Gastrocnemius medialis (tissue), 4 donors: ENCODE results near the gene ANKS6. TPM values are rescaled to one million over a fixed set of nuclear protein-coding genes. Genes with fewer than 3 reads are reported as not detected.

ENCODE experiments used
- ATAC-seq, 2 donors: fragments of 150-250 bp; one replicate each; pipeline ENCODE4 v1.9.1; 2016
- DNase-seq, 2 donors: peaks; one replicate each; pipeline ENCODE4 v3.0.0-alpha.2; 2019
- H3K27ac ChIP-seq, 4 donors: fragments of 200-600 bp; sonication (generic); 1 replicate in 1 of 4; 2 replicates in 3 of 4; pipeline ENCODE4 v1.5.1; 2016 to 2018; ENCODE audit warnings: mild to moderate bottlenecking in 2 of 4, moderate library complexity in 1 of 4
- H3K27me3 ChIP-seq, 3 donors: fragments of 200-600 bp; sonication (generic) in 2 of 3; 1 replicate in 1 of 3; 2 replicates in 2 of 3; pipeline versions ENCODE4 v1.5.1 to v1.6.0; 2016 to 2019; ENCODE audit warnings: mild to moderate bottlenecking in 1 of 3, moderate library complexity in 1 of 3
- H3K36me3 ChIP-seq, 2 donors: fragments of 200-600 bp; sonication (generic) in 1 of 2; one replicate each; pipeline ENCODE4 v1.5.1; 2017 to 2018
- H3K4me1 ChIP-seq, 2 donors: fragments of 200-600 bp; sonication (generic) in 1 of 2; one replicate each; pipeline ENCODE4 v1.5.1; 2016 to 2017; ENCODE audit warnings: mild to moderate bottlenecking in 2 of 2
- H3K4me3 ChIP-seq, 4 donors: fragments of 200-600 bp; sonication (generic) in 3 of 4; 1 replicate in 1 of 4; 2 replicates in 3 of 4; pipeline ENCODE4 v1.5.1; 2016 to 2019; ENCODE audit warnings: mild to moderate bottlenecking in 2 of 4
- H3K9me3 ChIP-seq, 3 donors: fragments of 200-600 bp; sonication (generic) in 2 of 3; 1 replicate in 1 of 3; 2 replicates in 2 of 3; pipeline ENCODE4 v1.5.1; 2016 to 2019
- POLR2A ChIP-seq, 2 donors: fragments of 450-650 bp; IDR thresholded peaks; one replicate each; pipeline ENCODE4 v1.6.1; 2017; ENCODE audit warnings: antibody characterized with exemption in 2 of 2, mild to moderate bottlenecking in 2 of 2, moderate library complexity in 2 of 2
- in situ Hi-C, 4 donors: fragments of 200-750 bp; cut with MboI; loops; one replicate each; pipeline versions ENCODE4 v1.15.0 to v1.8.0; 2017; ENCODE audit warnings: low sequenced_read_pairs in 4 of 4
- intact Hi-C: fragments of 100-400 bp; cut with DNase I; formaldehyde crosslinking; loops from one replicate; pipeline ENCODE4 v1.15.1; 2023; ENCODE audit warnings: low total_unique reads
- total RNA-seq, 4 donors: library from RNA; depleted of rRNA; stranded (reverse); fragments of >200 nt; gene quantifications; one replicate each; pipeline versions ENCODE4 v1.1.0 to v1.2.3, GENCODE V29; 2016
- TF ChIP-seq, protein P1 (sequence below), 5 experiments: fragments of 450-650 bp in 3 of 5; fragments of 200-600 bp in 2 of 5; sonication (generic) in 2 of 5; IDR thresholded peaks in 4 of 5; conservative IDR thresholded peaks in 1 of 5; 1 replicate in 4 of 5; 2 replicates in 1 of 5; pipeline ENCODE4 v1.5.1; 2016 to 2019; ENCODE audit warnings: antibody characterized with exemption in 5 of 5, mild to moderate bottlenecking in 3 of 5, moderate library complexity in 3 of 5

ANKS6 gene
- total RNA-seq, 4 donors from 2014 or later, result 3.9 to 7.0 (median 4.4) TPM

DNA sequence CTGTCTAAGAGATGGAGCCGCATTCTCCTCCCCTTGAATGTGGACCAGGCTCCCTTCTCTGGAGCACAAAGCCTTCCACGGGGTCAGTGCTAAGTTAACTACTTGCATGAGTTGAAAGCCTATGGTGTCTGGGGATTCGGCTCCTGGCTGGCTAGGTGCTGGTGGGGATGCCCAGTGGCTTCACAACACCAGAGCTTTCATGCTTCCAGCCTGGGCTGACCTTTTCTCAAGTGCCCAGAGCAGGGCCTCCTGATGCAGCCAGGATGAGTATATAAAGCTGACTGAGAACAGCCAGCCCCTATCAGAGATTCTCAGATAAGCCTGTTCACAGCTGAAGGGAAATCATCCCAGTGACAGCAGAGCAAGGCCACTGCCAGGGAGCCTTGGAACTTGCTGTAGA is 22.9 kb upstream of the ANKS6 start:
- DNase-seq, result no peak
- ATAC-seq, result no peak

DNA sequence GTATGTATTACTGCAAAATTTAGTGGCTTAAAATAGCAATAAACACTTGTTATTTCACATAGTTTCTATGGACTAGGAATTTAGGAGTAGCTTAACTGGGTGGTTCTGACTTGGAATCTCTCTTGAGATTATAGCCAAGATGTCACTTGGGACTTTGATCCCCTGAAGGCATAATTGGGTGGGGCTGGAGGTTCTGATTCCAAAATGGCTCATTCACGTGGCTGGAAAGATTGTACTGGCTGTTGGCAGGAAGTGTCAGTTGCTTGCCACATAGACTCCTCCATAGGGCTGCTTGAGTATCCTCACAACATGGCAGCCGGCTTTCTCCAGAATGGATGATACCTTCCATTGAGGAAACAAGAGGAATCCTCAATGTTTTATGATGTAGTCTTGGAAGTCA is 22.4 kb upstream of the ANKS6 start:
- TF ChIP-seq, protein P1, sequence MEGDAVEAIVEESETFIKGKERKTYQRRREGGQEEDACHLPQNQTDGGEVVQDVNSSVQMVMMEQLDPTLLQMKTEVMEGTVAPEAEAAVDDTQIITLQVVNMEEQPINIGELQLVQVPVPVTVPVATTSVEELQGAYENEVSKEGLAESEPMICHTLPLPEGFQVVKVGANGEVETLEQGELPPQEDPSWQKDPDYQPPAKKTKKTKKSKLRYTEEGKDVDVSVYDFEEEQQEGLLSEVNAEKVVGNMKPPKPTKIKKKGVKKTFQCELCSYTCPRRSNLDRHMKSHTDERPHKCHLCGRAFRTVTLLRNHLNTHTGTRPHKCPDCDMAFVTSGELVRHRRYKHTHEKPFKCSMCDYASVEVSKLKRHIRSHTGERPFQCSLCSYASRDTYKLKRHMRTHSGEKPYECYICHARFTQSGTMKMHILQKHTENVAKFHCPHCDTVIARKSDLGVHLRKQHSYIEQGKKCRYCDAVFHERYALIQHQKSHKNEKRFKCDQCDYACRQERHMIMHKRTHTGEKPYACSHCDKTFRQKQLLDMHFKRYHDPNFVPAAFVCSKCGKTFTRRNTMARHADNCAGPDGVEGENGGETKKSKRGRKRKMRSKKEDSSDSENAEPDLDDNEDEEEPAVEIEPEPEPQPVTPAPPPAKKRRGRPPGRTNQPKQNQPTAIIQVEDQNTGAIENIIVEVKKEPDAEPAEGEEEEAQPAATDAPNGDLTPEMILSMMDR (IDR thresholded peaks at IDR 0.05 in 4 of 5, conservative IDR thresholded peaks at IDR 0.05 in 1 of 5), result no peak
- TF ChIP-seq POLR2A (IDR thresholded peaks at IDR 0.05), result no peak
- Histone ChIP-seq H3K36me3 (no peaks in the 10 kb centered on the region), H3K27ac (no peak overlapping the region), H3K4me1 (no peaks in the 10 kb centered on the region), H3K9me3 (no peaks in the 10 kb centered on the region), H3K4me3 (no peak overlapping the region), H3K27me3 (no peaks in the 10 kb centered on the region)
- no peak for ATAC-seq
- in situ Hi-C loops, result no loop called here
- intact Hi-C loops, result no loop called here
- DNase-seq, result no peak

More for the DNA sequence above, 22.9 kb upstream of the ANKS6 start:
- Histone ChIP-seq H3K27ac (no peak overlapping the region), H3K36me3 (no peaks in the 10 kb centered on the region), H3K27me3 (no peaks in the 10 kb centered on the region), H3K4me1 (no peaks in the 10 kb centered on the region), H3K9me3 (no peaks in the 10 kb centered on the region), H3K4me3 (no peak overlapping the region)
- intact Hi-C loops (no loop called here), in situ Hi-C loops (no loop called here)
- TF ChIP-seq, protein P1 (IDR thresholded peaks at IDR 0.05 in 4 of 5, conservative IDR thresholded peaks at IDR 0.05 in 1 of 5), result no peak
- TF ChIP-seq POLR2A (IDR thresholded peaks at IDR 0.05), result no peak

DNA sequence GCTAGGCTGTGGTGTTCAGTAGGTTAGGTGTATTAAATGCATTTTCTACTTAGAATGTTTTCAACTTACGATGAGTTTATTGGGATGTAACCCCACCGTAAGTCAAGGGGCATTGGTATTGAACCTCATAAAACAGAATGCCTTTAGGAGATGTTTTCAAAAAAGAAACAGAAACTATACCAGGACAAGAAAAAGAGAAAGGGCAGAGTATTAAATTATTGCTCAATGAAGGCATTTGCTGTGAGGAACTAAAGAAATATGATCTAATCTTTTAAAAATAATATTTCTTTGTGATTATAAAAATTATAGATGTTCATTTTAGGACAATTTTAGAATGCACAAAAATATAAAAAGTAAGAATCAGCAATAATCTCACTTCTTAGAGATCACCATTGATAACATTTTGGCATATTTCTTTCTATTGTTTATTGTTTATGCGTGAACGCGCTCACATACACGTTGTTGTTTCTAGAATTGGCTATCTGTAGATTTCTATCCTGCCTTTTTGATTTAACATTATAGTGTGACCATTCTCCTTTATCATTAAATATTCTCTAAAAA is 19.1 kb upstream of the ANKS6 start:
- ATAC-seq (no peak), DNase-seq (no peak)
- in situ Hi-C loops, result no loop called here
- intact Hi-C loops, result no loop called here
- H3K9me3 ChIP-seq, result no peaks in the 10 kb centered on the region
- H3K36me3 ChIP-seq, result no peaks in the 10 kb centered on the region
- no peak overlapping the region for H3K4me3 ChIP-seq
- TF ChIP-seq POLR2A (IDR thresholded peaks at IDR 0.05), result no peak
- TF ChIP-seq, protein P1 (IDR thresholded peaks at IDR 0.05 in 4 of 5, conservative IDR thresholded peaks at IDR 0.05 in 1 of 5), result no peak
- peaks cover 0 to 3% (median under 1%) of the 10 kb centered on the region in 3 donors for H3K27me3 ChIP-seq
- H3K4me1 ChIP-seq, result no peaks in the 10 kb centered on the region
- H3K27ac ChIP-seq, result no peak overlapping the region

DNA sequence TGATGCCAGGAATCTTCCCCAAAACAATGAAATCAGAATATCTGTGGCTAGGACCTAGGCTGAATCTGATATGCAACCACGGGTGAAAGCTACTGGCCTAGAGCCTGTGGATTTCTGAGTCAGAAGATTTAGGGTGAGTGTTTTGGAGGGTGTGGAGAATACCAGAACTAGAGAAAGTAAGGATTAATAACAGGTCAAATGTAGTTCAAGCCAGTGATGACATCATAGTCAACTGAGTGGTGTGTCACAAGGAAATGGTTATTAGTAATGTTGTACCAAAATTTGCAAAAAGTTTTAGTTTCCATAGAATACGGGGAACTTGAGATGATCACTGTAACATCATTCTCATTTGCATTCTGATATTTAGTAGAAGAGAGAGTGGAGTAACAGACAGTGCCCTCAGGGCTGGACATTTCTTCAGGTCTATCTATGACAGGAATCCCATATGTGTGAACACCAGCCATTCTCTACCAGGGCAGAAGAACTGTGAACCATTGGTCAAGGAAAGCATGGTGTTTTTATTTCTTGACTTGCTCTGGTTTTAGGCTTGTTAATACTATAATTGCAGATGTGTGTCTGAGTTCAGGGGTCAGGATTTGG is 14.8 kb upstream of the ANKS6 start:
- peaks cover 16 to 23% (median 21%) of the 10 kb centered on the region in 3 donors for H3K27me3 ChIP-seq
- no peak overlapping the region for H3K27ac ChIP-seq
- DNase-seq (no peak), ATAC-seq (peak in 1 of 2 donors; percentile 41)
- intact Hi-C loops (no loop called here), in situ Hi-C loops (no loop called here)
- H3K4me3 ChIP-seq, result no peak overlapping the region
- H3K9me3 ChIP-seq, result no peaks in the 10 kb centered on the region
- no peak for TF ChIP-seq POLR2A (IDR thresholded peaks at IDR 0.05)
- TF ChIP-seq, protein P1 (IDR thresholded peaks at IDR 0.05 in 4 of 5, conservative IDR thresholded peaks at IDR 0.05 in 1 of 5), result no peak
- H3K36me3 ChIP-seq, result no peaks in the 10 kb centered on the region
- peaks cover 6 to 7% of the 10 kb centered on the region in 2 donors for H3K4me1 ChIP-seq
